D721Med (cell line): ENCODE measurements around the gene DRC3.

ENCODE experiments used
- DNase-seq: peaks from one replicate; pipeline ENCODE4 v3.0.0; 2011; ENCODE audit warnings: low spot score; ENCODE audit not compliant: insufficient read length
- FAIRE-seq: peaks from 2 replicates; lab custom pipeline; 2011; peaks lifted over from hg19 to GRCh38; lab: Jason Lieb, UNC
- CTCF ChIP-seq: IDR thresholded peaks from 2 replicates; pipeline ENCODE4 v1.5.1; 2012; ENCODE audit warnings: mild to moderate bottlenecking, control low read depth; ENCODE audit not compliant: insufficient read depth; ENCODE audit errors: missing control alignments

DRC3 gene

GRCh38 chr17:18002171-18002570 is 29.5 kb downstream of the DRC3 start:
- DNase-seq (no peak), FAIRE-seq (no peak)
- no peak for TF ChIP-seq CTCF

- no peak for DNase-seq
Observed at GRCh38 chr17:18004345-18004744, 31.7 kb downstream of the DRC3 start.

GRCh38 chr17:18004884-18005305 is 32.2 kb downstream of the DRC3 start:
- DNase-seq (no peak), FAIRE-seq (no peak)
- TF ChIP-seq CTCF: no peak

More at GRCh38 chr17:18004345-18004744, 31.7 kb downstream of the DRC3 start:
- no peak for TF ChIP-seq CTCF
- FAIRE-seq: no peak

- TF ChIP-seq CTCF: no peak
- no peak for DNase-seq
- no peak for FAIRE-seq
Observed at GRCh38 chr17:18005496-18005895, 32.8 kb downstream of the DRC3 start.

GRCh38 chr17:18006495-18007239 is 34.0 kb downstream of the DRC3 start:
- TF ChIP-seq CTCF: no peak
- DNase-seq: no peak
- FAIRE-seq: no peak

- no peak for FAIRE-seq
- no peak for DNase-seq
- TF ChIP-seq CTCF: no peak
Observed at GRCh38 chr17:18008496-18009268, 36.0 kb downstream of the DRC3 start.
